ENCODE results near the gene HSP90AA1.

DNA sequence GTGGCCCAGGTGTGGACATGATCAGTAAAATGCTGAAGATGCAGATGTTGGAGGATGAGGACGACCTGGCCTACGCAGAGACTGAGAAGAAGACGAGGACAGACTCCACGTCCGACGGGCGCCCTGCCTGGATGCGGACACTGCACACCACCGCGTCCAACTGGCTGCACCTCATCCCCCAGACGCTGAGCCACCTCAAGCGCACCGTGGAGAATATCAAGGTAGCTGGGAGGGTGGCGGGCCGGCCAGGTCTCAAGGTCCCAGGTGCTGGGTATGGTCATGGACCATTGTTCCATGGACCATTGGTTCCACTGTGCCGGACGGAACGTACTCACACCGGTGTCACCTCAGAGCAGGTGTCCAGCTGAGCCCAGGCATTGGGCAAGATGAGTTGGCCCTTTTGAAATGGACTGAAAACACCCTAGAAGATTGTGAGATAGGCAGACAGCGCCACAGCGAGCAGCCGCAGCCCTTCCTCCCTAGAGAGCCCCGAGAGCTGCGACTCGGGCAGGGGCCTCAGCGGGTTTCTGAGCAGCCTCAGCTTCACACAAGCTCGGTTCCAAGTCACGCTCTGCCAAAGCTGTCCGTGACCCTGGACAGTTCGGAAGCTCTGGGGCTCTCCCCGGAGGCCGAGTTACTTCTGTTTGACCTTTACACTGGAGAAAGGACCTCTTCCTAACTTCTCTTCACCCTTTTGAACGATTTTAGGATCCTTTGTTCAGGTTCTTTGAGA is 38.9 kb downstream of the HSP90AA1 start:
- TF ChIP-seq POLR2AphosphoS5 (IDR thresholded peaks at IDR 0.05), result no peak
- TF ChIP-seq, protein P1, sequence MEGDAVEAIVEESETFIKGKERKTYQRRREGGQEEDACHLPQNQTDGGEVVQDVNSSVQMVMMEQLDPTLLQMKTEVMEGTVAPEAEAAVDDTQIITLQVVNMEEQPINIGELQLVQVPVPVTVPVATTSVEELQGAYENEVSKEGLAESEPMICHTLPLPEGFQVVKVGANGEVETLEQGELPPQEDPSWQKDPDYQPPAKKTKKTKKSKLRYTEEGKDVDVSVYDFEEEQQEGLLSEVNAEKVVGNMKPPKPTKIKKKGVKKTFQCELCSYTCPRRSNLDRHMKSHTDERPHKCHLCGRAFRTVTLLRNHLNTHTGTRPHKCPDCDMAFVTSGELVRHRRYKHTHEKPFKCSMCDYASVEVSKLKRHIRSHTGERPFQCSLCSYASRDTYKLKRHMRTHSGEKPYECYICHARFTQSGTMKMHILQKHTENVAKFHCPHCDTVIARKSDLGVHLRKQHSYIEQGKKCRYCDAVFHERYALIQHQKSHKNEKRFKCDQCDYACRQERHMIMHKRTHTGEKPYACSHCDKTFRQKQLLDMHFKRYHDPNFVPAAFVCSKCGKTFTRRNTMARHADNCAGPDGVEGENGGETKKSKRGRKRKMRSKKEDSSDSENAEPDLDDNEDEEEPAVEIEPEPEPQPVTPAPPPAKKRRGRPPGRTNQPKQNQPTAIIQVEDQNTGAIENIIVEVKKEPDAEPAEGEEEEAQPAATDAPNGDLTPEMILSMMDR (IDR thresholded peaks at IDR 0.05), result no peak
- no peak for TF ChIP-seq POLR2A (IDR thresholded peaks at IDR 0.05)
- TF ChIP-seq EP300 (IDR thresholded peaks at IDR 0.05), result no peak
